CD14-positive monocyte (primary cell): ENCODE measurements around the gene RANBP10. TPM values are rescaled to one million over a fixed set of nuclear protein-coding genes. Genes with fewer than 3 reads are reported as not detected.

Experiments
- DNase-seq, 3 donors: peaks; one replicate each; pipeline ENCODE4 v3.0.0-alpha.2; 2011 to 2022
- H2AFZ ChIP-seq: 2 replicates; pipeline ENCODE4 v1.6.0; 2012; ENCODE audit warnings: mild to moderate bottlenecking, low read depth, low read length, inconsistent platforms; ENCODE audit not compliant: insufficient read depth, poor library complexity, severe bottlenecking
- H3K27ac ChIP-seq, 2 donors: 1 replicate in 1 of 2; 2 replicates in 1 of 2; pipeline ENCODE4 v1.5.1; 2012 to 2013; ENCODE audit warnings: low read length in 2 of 2, control low read depth in 1 of 2, inconsistent platforms in 1 of 2, low read depth in 1 of 2, mild to moderate bottlenecking in 1 of 2
- H3K27me3 ChIP-seq, 2 donors: one replicate each; pipeline versions ENCODE4 v1.6.0 to v1.6.1; 2011 to 2013; ENCODE audit warnings: low read length in 2 of 2; ENCODE audit not compliant: control insufficient read depth in 2 of 2, insufficient read depth in 2 of 2
- H3K36me3 ChIP-seq, 2 donors: replicated peaks in 1 of 2; 1 replicate in 1 of 2; 2 replicates in 1 of 2; pipeline versions ENCODE4 v1.5.1 to v1.6.1; 2012 to 2013; ENCODE audit warnings: low read length in 2 of 2, control low read depth in 1 of 2, inconsistent platforms in 1 of 2, mild to moderate bottlenecking in 1 of 2; ENCODE audit not compliant: insufficient read depth in 2 of 2, control insufficient read depth in 1 of 2
- H3K4me1 ChIP-seq, 2 donors: 1 replicate in 1 of 2; 2 replicates in 1 of 2; pipeline versions ENCODE4 v1.5.1 to v1.6.1; 2012 to 2013; ENCODE audit warnings: low read length in 2 of 2, control low read depth in 1 of 2, inconsistent platforms in 1 of 2, mild to moderate bottlenecking in 1 of 2, moderate library complexity in 1 of 2; ENCODE audit not compliant: insufficient read depth in 2 of 2, control insufficient read depth in 1 of 2
- H3K4me2 ChIP-seq: replicated peaks from 2 replicates; pipeline ENCODE3; 2012; ENCODE audit warnings: low read length, moderate library complexity, mild to moderate bottlenecking; ENCODE audit not compliant: poor library complexity, severe bottlenecking; ENCODE audit errors: extremely low read depth
- H3K4me3 ChIP-seq, 3 experiments: fragments of 200-600 bp in 1 of 3; sonication (generic) in 1 of 3; replicated peaks in 1 of 3; 1 replicate in 2 of 3; 2 replicates in 1 of 3; pipeline ENCODE4 v1.5.1; 2011 to 2013; ENCODE audit warnings: low read length in 3 of 3, mild to moderate bottlenecking in 3 of 3, control low read depth in 2 of 3, low read depth in 2 of 3, inconsistent platforms in 1 of 3, moderate library complexity in 1 of 3
- H3K79me2 ChIP-seq: 2 replicates; pipeline ENCODE4 v1.6.0; 2012; ENCODE audit warnings: mild to moderate bottlenecking, control low read depth, inconsistent platforms, low read length, moderate library complexity; ENCODE audit not compliant: insufficient read depth
- H3K9ac ChIP-seq: 2 replicates; pipeline ENCODE4 v1.6.0; 2017; ENCODE audit warnings: low read length, mild to moderate bottlenecking; ENCODE audit not compliant: insufficient read depth, poor library complexity, severe bottlenecking
- H3K9me3 ChIP-seq, 2 donors: replicated peaks in 1 of 2; 1 replicate in 1 of 2; 2 replicates in 1 of 2; pipeline versions ENCODE4 v1.5.1 to v1.6.1; 2012 to 2013; ENCODE audit warnings: low read length in 2 of 2, control low read depth in 1 of 2; ENCODE audit not compliant: control insufficient read depth in 1 of 2, insufficient read depth in 1 of 2
- H4K20me1 ChIP-seq: 2 replicates; pipeline ENCODE4 v1.6.0; 2012; ENCODE audit warnings: mild to moderate bottlenecking, low read length, control low read depth, moderate library complexity; ENCODE audit not compliant: insufficient read depth
- H3K27ac Mint-ChIP-seq, 7 donors: one replicate each; pipeline ENCODE4 v1.8.0; 2020; ENCODE audit warnings: mild to moderate bottlenecking in 7 of 7, mixed read lengths in 7 of 7, moderate library complexity in 6 of 7, inconsistent platforms in 2 of 7
- H3K27me3 Mint-ChIP-seq, 3 donors: one replicate each; pipeline ENCODE4 v1.8.0; 2021 to 2022; ENCODE audit warnings: low read depth in 3 of 3, mild to moderate bottlenecking in 3 of 3, mixed read lengths in 3 of 3, moderate library complexity in 3 of 3, inconsistent platforms in 1 of 3
- H3K36me3 Mint-ChIP-seq, 2 donors: one replicate each; pipeline ENCODE4 v1.8.0; 2020; ENCODE audit warnings: mixed read lengths in 2 of 2, inconsistent platforms in 1 of 2, mild to moderate bottlenecking in 1 of 2
- H3K4me1 Mint-ChIP-seq: one replicate; pipeline ENCODE4 v1.8.0; 2020; ENCODE audit warnings: mild to moderate bottlenecking, mixed read lengths
- H3K4me3 Mint-ChIP-seq, 2 donors: one replicate each; pipeline ENCODE4 v1.8.0; 2020; ENCODE audit warnings: mild to moderate bottlenecking in 2 of 2, mixed read lengths in 2 of 2, moderate library complexity in 1 of 2
- H3K9me3 Mint-ChIP-seq, 7 donors: one replicate each; pipeline ENCODE4 v1.8.0; 2020 to 2022; ENCODE audit warnings: mixed read lengths in 7 of 7, mild to moderate bottlenecking in 6 of 7, moderate library complexity in 6 of 7, inconsistent platforms in 2 of 7
- WGBS: methylation state at CpG from one replicate; pipeline ENCODE4 v1.1.5; 2013; ENCODE audit warnings: missing lambda C conversion rate; ENCODE audit not compliant: insufficient coverage; 5-methylcytosine and 5-hydroxymethylcytosine counted together
- intact Hi-C, 2 donors: fragments of 100-400 bp; cut with micrococcal nuclease; formaldehyde crosslinking; loops; one replicate each; pipeline versions ENCODE4 v1.15.0 to v1.15.1; 2023
- polyA plus RNA-seq, 3 donors: library from polyadenylated mRNA; depleted of rRNA in 1 of 3; unstranded in 2 of 3; stranded (reverse) in 1 of 3; fragments of 300-500 nt in 2 of 3; fragments of >200 nt in 1 of 3; fragmentation: Illumina TruSeq in 2 of 3; gene quantifications; 1 replicate in 2 of 3; 2 replicates in 1 of 3; pipeline ENCODE4 v1.2.3, GENCODE V29; 2012 to 2021
- TF ChIP-seq, protein P1 (sequence below): fragments of 200-600 bp; IDR thresholded peaks from one replicate; pipeline ENCODE4 v1.8.0; 2022; ENCODE audit warnings: antibody characterized with exemption, mild to moderate bottlenecking

Gene RANBP10
- polyA plus RNA-seq, 3 donors: 6.4 to 16.7 (median 6.6) TPM

DNA sequence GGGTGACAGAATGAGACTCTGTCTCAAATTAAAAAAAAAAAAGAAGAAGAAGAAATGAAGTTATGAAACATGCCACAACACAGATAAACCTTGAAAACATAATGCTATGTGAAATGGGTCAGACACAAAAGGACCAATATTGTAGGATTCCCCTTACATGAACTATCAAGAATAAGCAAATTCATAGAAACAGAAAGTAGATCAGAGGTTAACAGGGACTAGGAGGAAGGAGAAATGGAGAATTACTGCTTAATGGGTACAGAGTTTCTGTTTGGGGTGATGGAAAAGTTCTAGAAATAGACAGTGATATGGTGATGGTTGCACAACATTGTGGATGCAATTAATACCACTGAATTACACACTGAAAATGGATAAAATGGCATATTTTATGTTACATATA, 16.3 kb downstream of the RANBP10 start:
- Mint-ChIP-seq H3K27me3 (peaks cover 0 to 3% (median 2%) of the 10 kb centered on the region in 3 donors), H3K4me3 (no peak overlapping the region), H3K4me1 (peaks cover 8% of the 10 kb centered on the region), H3K27ac (peak overlapping the region in 5 of 7 donors; percentile 24 to 82 (median 39)), H3K36me3 (peaks cover 0 to 7% of the 10 kb centered on the region in 2 donors), H3K9me3 (peaks cover 0 to 2% (median 0%) of the 10 kb centered on the region in 7 donors)
- no peaks in the 10 kb centered on the region for H3K9me3 ChIP-seq
- TF ChIP-seq, protein P1, sequence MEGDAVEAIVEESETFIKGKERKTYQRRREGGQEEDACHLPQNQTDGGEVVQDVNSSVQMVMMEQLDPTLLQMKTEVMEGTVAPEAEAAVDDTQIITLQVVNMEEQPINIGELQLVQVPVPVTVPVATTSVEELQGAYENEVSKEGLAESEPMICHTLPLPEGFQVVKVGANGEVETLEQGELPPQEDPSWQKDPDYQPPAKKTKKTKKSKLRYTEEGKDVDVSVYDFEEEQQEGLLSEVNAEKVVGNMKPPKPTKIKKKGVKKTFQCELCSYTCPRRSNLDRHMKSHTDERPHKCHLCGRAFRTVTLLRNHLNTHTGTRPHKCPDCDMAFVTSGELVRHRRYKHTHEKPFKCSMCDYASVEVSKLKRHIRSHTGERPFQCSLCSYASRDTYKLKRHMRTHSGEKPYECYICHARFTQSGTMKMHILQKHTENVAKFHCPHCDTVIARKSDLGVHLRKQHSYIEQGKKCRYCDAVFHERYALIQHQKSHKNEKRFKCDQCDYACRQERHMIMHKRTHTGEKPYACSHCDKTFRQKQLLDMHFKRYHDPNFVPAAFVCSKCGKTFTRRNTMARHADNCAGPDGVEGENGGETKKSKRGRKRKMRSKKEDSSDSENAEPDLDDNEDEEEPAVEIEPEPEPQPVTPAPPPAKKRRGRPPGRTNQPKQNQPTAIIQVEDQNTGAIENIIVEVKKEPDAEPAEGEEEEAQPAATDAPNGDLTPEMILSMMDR: no peak
- no peaks in the 10 kb centered on the region for H3K36me3 ChIP-seq
- H3K79me2 ChIP-seq: peaks cover 19% of the 10 kb centered on the region
- no peak overlapping the region for H3K9ac ChIP-seq
- DNase-seq: no peak
- no peaks in the 10 kb centered on the region for H3K27me3 ChIP-seq
- peaks cover 3 to 5% of the 10 kb centered on the region in 2 donors for H3K4me1 ChIP-seq
- H3K27ac ChIP-seq: peak overlapping the region in 1 of 2 donors; percentile 1
- intact Hi-C loops: no loop called here
- no peak overlapping the region for H3K4me2 ChIP-seq
- no peak overlapping the region for H2AFZ ChIP-seq
- no peak overlapping the region for H3K4me3 ChIP-seq
- H4K20me1 ChIP-seq: peaks cover 14% of the 10 kb centered on the region

DNA sequence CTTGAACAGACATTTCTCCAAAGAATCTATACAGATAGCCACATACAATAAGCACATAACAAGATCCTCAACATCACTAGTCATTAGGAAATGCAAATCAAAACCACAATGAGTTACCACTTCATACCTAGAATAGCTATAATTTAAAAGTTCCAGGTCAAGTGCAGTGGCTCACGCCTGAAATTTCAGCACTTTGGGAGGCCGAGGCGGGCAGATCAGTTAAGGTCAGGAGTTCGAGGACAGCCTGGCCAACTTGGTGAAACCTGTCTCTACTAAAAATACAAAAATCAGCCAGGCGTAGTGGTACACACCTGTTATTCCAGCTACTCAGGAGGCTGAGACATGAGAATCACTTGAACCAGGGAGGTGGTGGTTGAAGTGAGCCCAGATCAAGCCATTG, 19.9 kb downstream of the RANBP10 start:
- H3K27ac Mint-ChIP-seq: peak overlapping the region in 1 of 7 donors; percentile 36
- intact Hi-C loops: no loop called here
- no peak overlapping the region for H3K4me2 ChIP-seq

More for the DNA sequence above, 19.9 kb downstream of the RANBP10 start:
- H3K27ac ChIP-seq: no peak overlapping the region
- H4K20me1 ChIP-seq: peaks cover 18% of the 10 kb centered on the region
- peaks cover 0 to 9% of the 10 kb centered on the region in 2 donors for H3K36me3 ChIP-seq
- TF ChIP-seq, protein P1: no peak
- Mint-ChIP-seq H3K9me3 (peaks cover 0 to 5% (median 0%) of the 10 kb centered on the region in 7 donors), H3K36me3 (peaks cover 5 to 20% of the 10 kb centered on the region in 2 donors), H3K4me1 (peaks cover 8% of the 10 kb centered on the region), H3K27me3 (peaks cover 0 to 2% (median 0%) of the 10 kb centered on the region in 3 donors), H3K4me3 (no peak overlapping the region)
- peaks cover 3 to 5% of the 10 kb centered on the region in 2 donors for H3K4me1 ChIP-seq
- no peak overlapping the region for H2AFZ ChIP-seq
- no peak overlapping the region for H3K9ac ChIP-seq
- H3K79me2 ChIP-seq: peaks cover 7% of the 10 kb centered on the region
- H3K27me3 ChIP-seq: no peaks in the 10 kb centered on the region
- DNase-seq: no peak
- H3K4me3 ChIP-seq: no peak overlapping the region
- no peaks in the 10 kb centered on the region for H3K9me3 ChIP-seq
- 90% methylated on average over 2 of the region's 5 CpGs for WGBS
